HG03196 (cell line): ENCODE measurements around the gene GPN2.
"Not testable (repeated sequence)": the region's sequence is repeated elsewhere in the genome, so short reads cannot be mapped to it uniquely, and the experiment has no call there.

Experiments
- ATAC-seq: cut with Tn5 transposase; IDR thresholded peaks from one replicate; pipeline ENCODE4 v1.9.1; 2021; ENCODE audit not compliant: unreplicated experiment

GPN2 gene

GRCh38 chr1:26858160-26858559 is 31.9 kb downstream of the GPN2 start:
- no peak for ATAC-seq

DNA sequence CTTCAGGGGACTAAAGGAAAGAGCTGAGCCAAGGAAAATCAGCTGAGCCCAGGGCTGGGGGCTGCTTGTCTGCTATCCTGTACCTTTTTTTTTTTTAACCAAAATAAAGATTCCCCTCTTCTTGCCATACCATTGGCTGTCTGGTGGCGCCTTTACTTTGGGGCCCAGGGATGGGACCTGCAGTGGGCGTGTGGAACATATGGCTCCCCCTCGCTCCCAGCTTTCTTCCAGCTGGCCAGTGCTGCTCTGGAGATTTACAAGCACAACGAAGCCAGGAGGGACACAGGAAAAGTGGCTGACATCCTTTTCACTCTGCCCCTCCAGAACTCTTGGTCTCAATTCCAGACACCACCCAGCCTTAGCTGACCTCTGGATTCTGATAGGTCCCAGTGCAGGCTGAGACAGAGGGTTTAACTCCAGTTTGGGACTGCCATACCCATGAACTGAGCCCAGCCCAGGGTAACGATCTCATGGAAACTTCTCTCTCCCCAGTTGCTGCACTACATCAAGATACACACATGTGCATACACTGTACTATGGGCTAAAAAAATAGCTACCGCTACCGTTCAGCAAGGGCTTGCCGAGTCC is 32.5 kb downstream of the GPN2 start:
- ATAC-seq, result no peak

DNA sequence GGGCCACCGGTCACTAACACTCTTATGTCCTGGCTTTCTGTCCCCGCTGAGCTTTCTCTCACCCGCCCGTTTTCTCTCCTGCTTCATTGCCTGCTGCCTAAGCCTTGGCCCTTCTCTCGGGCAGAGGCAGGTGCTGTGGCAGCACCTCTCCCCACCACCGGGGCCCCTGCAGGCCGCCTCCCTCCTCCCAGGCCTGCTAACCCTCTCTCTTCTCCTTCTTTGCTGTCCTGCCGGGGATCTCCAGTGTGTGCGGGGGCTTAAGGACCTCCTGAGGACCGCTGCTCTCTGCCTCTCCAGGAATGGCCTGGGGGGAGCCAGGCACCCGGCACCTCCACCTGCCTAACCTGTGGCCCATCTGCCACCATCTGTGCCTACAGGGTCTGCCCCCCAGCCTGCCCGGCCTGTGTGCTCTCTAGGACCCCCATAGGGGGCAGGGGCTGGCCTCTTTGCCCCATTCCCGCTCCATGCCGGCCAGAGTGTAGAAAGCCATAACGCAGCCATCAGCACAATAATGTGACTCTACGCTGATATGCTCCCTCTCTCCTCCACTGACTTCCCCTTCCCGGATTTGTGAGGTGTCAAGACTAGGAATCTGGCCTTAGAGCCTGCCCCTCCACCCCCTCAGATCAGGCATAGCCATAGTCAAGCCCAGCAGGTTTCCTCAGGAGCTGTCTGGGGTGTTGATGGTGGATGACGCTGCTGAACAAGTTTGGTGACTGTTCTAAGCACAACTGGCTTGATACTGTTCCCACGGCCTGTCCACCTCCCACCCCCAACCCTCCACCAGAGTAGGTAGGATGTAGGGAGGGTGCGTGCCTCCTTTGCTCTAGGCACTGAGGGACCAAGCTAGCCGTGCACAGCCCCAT is 33.2 kb downstream of the GPN2 start:
- ATAC-seq, result no peak

DNA sequence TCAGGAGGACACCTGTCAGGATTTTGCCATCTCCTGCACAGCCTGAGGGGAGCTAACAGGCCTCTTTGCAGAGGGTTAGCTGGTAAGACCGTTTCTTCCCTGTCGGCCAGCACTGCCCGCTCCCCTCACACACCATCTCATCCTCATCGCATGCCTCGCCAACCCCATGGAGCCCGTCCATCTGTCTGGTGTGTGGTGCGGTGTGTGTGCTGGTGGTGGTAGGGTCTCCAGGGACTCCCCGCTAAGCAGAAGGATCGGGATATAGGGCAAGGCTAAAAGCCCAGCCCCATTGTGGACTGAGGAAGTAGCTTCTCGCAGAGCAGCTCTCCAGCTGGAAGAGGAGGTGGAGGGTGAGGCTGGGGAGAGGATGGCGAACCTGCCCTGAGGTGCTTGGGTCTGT is 33.9 kb downstream of the GPN2 start:
- ATAC-seq, result no peak

- ATAC-seq, result no peak
Measured at GRCh38 chr1:26855636-26856035, 34.4 kb downstream of the GPN2 start.

GRCh38 chr1:26854906-26855305 is 35.2 kb downstream of the GPN2 start:
- ATAC-seq, result no peak

DNA sequence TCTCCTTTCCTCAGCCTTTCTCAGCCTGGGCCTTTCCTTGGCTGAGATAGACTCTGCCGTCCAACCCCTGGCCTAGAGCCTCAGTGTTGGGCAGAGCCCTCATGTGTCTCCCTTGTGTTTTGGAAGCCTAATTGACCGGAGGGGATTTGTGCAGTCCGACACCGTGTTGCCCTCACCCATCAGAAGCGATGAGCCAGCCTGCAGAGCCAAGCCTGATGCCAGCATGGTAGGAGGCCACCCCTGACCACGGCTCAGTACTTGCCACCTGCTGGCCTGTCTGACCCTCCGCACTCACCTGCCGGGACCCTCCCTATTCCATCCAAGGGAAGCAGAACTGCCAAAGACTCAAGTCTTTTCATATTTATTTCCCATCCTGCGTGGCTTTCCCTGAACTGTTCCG is 36.5 kb downstream of the GPN2 start:
- ATAC-seq, result no peak

GRCh38 chr1:26853156-26853555 is 36.9 kb downstream of the GPN2 start:
- no peak for ATAC-seq

- no peak for ATAC-seq
Measured at GRCh38 chr1:26852701-26853100, 37.4 kb downstream of the GPN2 start.

DNA sequence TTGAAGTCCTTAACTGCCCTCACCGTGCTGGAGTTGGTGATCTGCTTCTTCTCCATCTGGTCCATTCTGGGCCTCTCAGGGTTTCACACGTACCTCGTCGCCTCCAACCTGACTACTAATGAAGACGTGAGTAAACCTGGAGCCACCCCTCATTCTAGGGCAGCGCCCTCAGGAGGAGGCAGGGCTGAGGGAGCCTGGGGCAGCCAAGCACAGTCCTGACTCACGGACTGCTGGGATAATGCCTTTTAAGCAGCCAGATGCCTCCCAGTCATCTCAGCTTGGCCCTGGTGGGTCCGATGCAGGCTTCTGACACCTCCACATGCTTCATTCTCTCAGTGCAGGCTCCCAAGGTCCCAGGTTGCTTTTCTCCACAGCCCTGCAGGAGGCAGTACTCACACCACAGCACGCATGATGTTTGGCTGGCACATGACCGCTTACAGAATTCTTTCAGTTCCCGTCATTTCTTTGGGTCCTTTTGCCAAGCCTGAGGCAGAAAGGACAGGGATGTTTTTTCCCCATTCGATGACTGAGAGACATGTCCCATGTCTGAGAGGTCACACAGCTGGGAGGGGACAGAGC is 38.9 kb downstream of the GPN2 start:
- no peak for ATAC-seq

DNA sequence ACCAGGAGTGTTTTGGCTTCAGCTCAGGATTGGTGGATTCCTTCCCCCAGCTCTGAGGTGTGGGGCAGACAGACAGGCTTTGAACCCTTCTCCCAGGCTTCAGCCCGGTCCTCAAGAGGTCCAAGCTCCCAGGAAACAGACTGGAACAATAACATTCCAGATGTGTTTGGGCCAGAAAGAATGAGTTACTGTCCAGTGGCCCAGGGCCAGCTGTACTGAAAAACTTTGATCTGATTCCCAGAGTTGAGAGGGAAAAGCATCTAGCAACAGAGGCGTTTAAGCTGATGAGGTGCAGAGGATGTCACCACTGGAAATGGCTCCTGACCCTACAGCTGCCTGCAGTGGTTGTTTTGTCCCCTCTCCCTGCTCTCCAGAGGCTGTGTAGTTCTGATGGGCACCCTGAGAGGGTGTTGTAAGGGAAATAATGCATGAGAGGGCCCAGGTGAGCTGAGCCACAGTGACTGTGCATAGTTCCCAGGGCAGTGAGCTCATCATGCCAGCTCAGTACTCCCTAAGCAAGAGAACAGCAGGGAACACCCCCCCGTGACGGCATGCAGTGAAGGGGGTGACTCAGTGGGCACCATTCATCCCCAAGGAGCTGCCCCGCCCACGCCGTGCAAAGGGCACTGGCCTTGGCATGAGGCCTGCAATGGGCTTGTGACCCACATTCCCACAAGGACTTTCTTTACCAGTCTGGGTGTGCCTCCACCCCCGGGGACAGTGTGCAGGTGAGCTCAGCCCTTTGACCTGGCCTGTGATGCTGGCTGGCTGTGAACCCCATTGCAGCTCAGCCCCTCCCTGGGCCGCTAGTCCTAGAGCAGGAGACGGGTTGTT is 40.9 kb downstream of the GPN2 start:
- no peak for ATAC-seq

GRCh38 chr1:26848499-26848898 is 41.6 kb downstream of the GPN2 start:
- no peak for ATAC-seq

GRCh38 chr1:26847826-26848225 is 42.3 kb downstream of the GPN2 start:
- ATAC-seq, result not testable (repeated sequence)

GRCh38 chr1:26844424-26845196 is 45.5 kb downstream of the GPN2 start:
- ATAC-seq, result no peak

DNA sequence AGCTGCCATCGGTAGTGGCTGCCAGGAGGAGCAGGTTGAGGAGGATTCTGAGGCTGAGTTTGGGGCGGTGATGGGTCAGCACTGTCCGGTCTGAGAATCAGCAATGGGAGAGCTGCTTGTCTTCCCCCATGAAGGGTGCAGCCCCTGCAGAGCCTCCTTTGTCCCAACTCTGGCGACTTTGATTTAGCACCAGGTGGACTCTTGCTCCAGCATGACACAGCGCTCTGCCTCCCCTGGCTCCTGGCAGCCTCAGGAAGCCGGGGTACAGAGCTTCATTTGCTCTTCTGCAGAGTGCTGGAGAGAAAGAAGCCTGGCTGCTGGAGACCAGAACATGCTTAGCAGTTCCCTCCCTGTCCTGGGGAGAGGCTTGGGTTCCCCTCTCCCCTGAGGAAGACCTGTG is 50.3 kb downstream of the GPN2 start:
- ATAC-seq, result no peak

- ATAC-seq, result no peak
Measured at GRCh38 chr1:26839339-26839722, 50.8 kb downstream of the GPN2 start.

GRCh38 chr1:26838474-26839338 is 51.4 kb downstream of the GPN2 start:
- peak; percentile 92 for ATAC-seq

DNA sequence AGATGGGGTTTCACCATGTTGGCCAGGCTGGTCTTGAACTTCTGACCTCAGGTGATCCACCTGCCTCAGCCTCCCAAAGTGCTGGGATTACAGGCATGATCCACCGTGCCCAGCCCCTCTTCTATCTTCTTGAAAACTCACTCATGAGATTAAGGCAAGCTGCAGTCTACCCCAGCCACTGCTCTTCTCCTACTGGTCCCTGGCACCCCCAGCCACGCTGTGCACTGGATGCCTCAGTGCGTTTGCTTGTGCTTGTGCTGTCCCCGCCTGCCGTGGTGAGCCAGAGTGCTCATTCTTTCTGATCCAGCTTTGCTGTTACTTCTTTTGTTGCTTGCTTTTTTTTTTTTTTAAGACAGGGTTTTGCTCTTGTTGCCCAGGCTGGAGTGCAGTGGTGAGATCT is 52.4 kb downstream of the GPN2 start:
- ATAC-seq, result not testable (repeated sequence)
